PC-9 (cell line): ENCODE measurements around the gene GOLGA8O. TPM values are rescaled to one million over a fixed set of nuclear protein-coding genes. Genes with fewer than 3 reads are reported as not detected.
"Not testable (repeated sequence)": the region's sequence is repeated elsewhere in the genome, so short reads cannot be mapped to it uniquely, and the experiment has no call there.

ENCODE experiments used
- BruUV-seq: library from RNA; stranded (reverse); fragments of 400-500 nt; replicated peaks from 2 replicates; lab custom pipeline; 2021; lab: Mats Ljungman, UMichigan
- CTCF ChIA-PET: fragments of 300-600 bp; sonication (Branson Sonifier 250); formaldehyde crosslinking; loops from one replicate; lab custom pipeline; 2022; ENCODE audit warnings: antibody characterized with exemption; lab: Charles Lee
- POLR2A ChIA-PET: fragments of 300-600 bp; sonication (Branson Sonifier 250); formaldehyde crosslinking; loops from one replicate; lab custom pipeline; 2022; ENCODE audit warnings: antibody characterized with exemption; ENCODE audit not compliant: unreplicated experiment; lab: Charles Lee
- DNase-seq, 2 experiments: peaks; one replicate each; pipeline versions ENCODE4 v3.0.0 to v3.0.0-alpha.2; 2015 to 2022; ENCODE audit warnings: mixed read lengths in 1 of 2
- H2AFZ ChIP-seq: fragments of 200-600 bp; sonication (generic); 2 replicates; pipeline ENCODE4 v1.8.1; 2017; ENCODE audit warnings: antibody characterized with exemption
- H3F3A ChIP-seq: fragments of 200-600 bp; sonication (generic); 2 replicates; pipeline ENCODE4 v1.8.1; 2017; ENCODE audit warnings: antibody characterized with exemption, mild to moderate bottlenecking, low read depth; ENCODE audit not compliant: insufficient read depth
- H3K27ac ChIP-seq: fragments of 200-600 bp; sonication (generic); 2 replicates; pipeline ENCODE4 v1.6.1; 2016; ENCODE audit warnings: mixed run types
- H3K27me3 ChIP-seq: fragments of 200-600 bp; sonication (generic); 2 replicates; pipeline ENCODE4 v1.6.1; 2016; ENCODE audit warnings: low read depth, mixed run types; ENCODE audit not compliant: insufficient read depth
- H3K36me3 ChIP-seq: fragments of 200-600 bp; sonication (generic); 2 replicates; pipeline ENCODE4 v1.6.1; 2016; ENCODE audit warnings: low read depth, mixed run types
- H3K4me1 ChIP-seq: fragments of 200-600 bp; sonication (generic); replicated peaks from 2 replicates; pipeline ENCODE4 v1.6.1; 2016; ENCODE audit warnings: mixed run types; ENCODE audit not compliant: insufficient read depth
- H3K4me2 ChIP-seq: fragments of 200-600 bp; sonication (generic); 2 replicates; pipeline ENCODE4 v1.6.1; 2017; ENCODE audit warnings: mixed run types
- H3K4me3 ChIP-seq: fragments of 200-600 bp; sonication (generic); 2 replicates; pipeline ENCODE4 v1.6.1; 2016; ENCODE audit warnings: mixed run types
- H3K79me2 ChIP-seq: fragments of 200-600 bp; sonication (generic); 2 replicates; pipeline ENCODE4 v1.6.1; 2017; ENCODE audit warnings: low read depth, mixed run types
- H3K9me2 ChIP-seq: fragments of 200-600 bp; sonication (generic); 2 replicates; pipeline ENCODE4 v1.8.1; 2017; ENCODE audit warnings: mild to moderate bottlenecking; ENCODE audit not compliant: insufficient read depth
- H3K9me3 ChIP-seq: fragments of 200-600 bp; sonication (generic); 2 replicates; pipeline ENCODE4 v1.8.1; 2016; ENCODE audit warnings: low read depth; ENCODE audit not compliant: insufficient read depth
- H4K20me1 ChIP-seq: fragments of 200-600 bp; sonication (generic); 2 replicates; pipeline ENCODE4 v1.8.1; 2017; ENCODE audit not compliant: insufficient read depth
- intact Hi-C: fragments of 100-400 bp; cut with micrococcal nuclease; formaldehyde crosslinking; loops from one replicate; pipeline ENCODE4 v1.10.0; 2022; ENCODE audit not compliant: unreplicated experiment
- total RNA-seq: library from RNA; stranded (reverse); gene quantifications from 2 replicates; pipeline ENCODE4 v1.2.3, GENCODE V29; 2021
- TF ChIP-seq, protein P1 (sequence below): fragments of 200-600 bp; sonication (generic); conservative IDR thresholded peaks from 2 replicates; pipeline ENCODE4 v1.6.1; 2017; ENCODE audit warnings: mixed run types, antibody characterized with exemption, mild to moderate bottlenecking, moderate library complexity

Gene GOLGA8O
- total RNA-seq, 1 experiment from 2014 or later = 0.59 TPM

DNA sequence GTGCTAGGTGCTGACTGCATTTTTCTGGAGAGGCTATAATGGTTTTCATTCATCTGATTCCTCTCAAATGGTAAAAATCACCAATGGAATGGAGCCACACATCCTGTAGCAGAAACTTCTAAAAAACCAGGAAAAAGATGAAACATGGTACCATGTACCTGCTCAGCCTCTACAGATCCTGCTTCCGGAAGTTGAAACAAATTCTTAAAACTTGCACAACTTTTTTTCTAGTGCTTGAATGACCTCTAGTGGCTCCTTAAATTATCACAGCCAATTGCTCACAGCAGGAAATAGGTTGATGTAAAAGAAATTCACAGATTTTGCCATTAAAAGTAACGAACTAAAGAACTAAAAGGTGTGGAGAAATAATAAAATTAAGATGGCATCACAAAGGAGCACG lies 47.5 kb downstream of the GOLGA8O start:
- TF ChIP-seq, protein P1, sequence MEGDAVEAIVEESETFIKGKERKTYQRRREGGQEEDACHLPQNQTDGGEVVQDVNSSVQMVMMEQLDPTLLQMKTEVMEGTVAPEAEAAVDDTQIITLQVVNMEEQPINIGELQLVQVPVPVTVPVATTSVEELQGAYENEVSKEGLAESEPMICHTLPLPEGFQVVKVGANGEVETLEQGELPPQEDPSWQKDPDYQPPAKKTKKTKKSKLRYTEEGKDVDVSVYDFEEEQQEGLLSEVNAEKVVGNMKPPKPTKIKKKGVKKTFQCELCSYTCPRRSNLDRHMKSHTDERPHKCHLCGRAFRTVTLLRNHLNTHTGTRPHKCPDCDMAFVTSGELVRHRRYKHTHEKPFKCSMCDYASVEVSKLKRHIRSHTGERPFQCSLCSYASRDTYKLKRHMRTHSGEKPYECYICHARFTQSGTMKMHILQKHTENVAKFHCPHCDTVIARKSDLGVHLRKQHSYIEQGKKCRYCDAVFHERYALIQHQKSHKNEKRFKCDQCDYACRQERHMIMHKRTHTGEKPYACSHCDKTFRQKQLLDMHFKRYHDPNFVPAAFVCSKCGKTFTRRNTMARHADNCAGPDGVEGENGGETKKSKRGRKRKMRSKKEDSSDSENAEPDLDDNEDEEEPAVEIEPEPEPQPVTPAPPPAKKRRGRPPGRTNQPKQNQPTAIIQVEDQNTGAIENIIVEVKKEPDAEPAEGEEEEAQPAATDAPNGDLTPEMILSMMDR = peak; percentile 34; the same call in 1 of the 2 replicates
- H3K27me3 ChIP-seq, H3K4me2 ChIP-seq, POLR2A ChIA-PET, H3F3A ChIP-seq, H3K79me2 ChIP-seq, H3K4me1 ChIP-seq, intact Hi-C loops, H3K9me2 ChIP-seq, DNase-seq, H3K9me3 ChIP-seq, CTCF ChIA-PET, H3K36me3 ChIP-seq, BruUV-seq, H4K20me1 ChIP-seq, H3K4me3 ChIP-seq, H2AFZ ChIP-seq, H3K27ac ChIP-seq: not testable (repeated sequence)

DNA sequence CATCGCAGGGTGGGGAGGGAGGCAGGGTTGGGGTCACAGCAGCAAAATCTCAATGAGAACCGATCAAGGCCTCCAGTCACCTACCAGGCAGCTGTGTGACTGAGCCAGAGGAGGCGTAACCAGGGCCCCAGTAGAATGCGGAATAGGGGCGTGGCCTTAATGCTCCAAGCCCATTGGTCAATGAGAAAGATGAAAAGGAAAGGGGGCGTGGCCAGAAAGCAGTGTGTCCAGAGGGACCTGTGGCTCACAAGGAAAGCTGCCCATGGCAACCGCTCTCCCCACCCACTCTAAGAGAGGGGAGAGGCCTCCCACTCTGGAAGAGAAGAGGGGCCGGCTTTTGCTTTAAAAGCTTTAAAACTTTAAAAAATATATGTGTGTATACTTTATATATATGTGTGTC lies 52.2 kb downstream of the GOLGA8O start, which contains the start of gene GOLGA8K:
Gene GOLGA8K, minus strand, starts transcription at position 101 of the 400 bp plus-strand sequence. Its CDS starts 98 bp downstream, at position 3.
- H3K4me1 ChIP-seq, intact Hi-C loops, H3K9me3 ChIP-seq, H3K9me2 ChIP-seq, H2AFZ ChIP-seq, H3K79me2 ChIP-seq, H3K4me3 ChIP-seq, H3K4me2 ChIP-seq, POLR2A ChIA-PET, H4K20me1 ChIP-seq, DNase-seq, BruUV-seq, H3K27me3 ChIP-seq, H3K36me3 ChIP-seq, CTCF ChIA-PET, H3F3A ChIP-seq, H3K27ac ChIP-seq: not testable (repeated sequence)

DNA sequence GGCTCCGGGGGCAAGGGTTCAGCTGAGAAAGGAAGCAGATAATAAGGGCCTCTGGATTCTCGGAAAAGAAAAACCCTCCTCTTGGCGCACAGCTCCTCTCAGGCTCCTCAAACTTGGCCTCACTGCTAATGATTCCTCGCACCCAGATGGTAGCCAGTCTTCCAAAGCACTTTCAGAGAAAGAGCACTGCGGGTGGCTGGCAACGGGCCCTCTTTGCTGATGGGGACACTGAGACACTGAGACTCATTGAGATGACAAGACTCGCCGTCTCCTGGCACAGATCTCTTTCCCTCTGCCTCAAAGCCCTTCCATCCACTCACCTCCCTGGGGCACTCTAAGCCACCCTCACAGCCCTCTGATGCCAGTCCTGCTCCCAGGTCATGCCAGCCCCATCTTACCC lies 58.9 kb downstream of the GOLGA8O start:
- POLR2A ChIA-PET, BruUV-seq, H3K9me2 ChIP-seq: not testable (repeated sequence)

More for the DNA sequence above, 58.9 kb downstream of the GOLGA8O start:
- H3F3A ChIP-seq, H3K36me3 ChIP-seq, H3K9me3 ChIP-seq, H3K4me2 ChIP-seq, H4K20me1 ChIP-seq, H3K79me2 ChIP-seq, H3K27me3 ChIP-seq, H3K4me3 ChIP-seq, CTCF ChIA-PET, H3K4me1 ChIP-seq, H2AFZ ChIP-seq, H3K27ac ChIP-seq, DNase-seq, intact Hi-C loops: not testable (repeated sequence)

Other genes starting within 250 kb of the GOLGA8O start
- 0.35 TPM in 1 of 2 replicates, not detected in the other for gene GOLGA8K, start 52.3 kb downstream of the GOLGA8O start, total RNA-seq
- 1.6 and 2.4 TPM in 2 replicates for gene GOLGA8N, start 137.8 kb upstream of the GOLGA8O start, total RNA-seq
- gene ARHGAP11A, start 159.9 kb upstream of the GOLGA8O start, total RNA-seq = 81.5 and 91.6 TPM in 2 replicates
- gene SCG5, start 186.1 kb upstream of the GOLGA8O start, total RNA-seq = 0.39 TPM in 1 of 2 replicates, not detected in the other